ENCODE results near the gene SOAT1.

DNA sequence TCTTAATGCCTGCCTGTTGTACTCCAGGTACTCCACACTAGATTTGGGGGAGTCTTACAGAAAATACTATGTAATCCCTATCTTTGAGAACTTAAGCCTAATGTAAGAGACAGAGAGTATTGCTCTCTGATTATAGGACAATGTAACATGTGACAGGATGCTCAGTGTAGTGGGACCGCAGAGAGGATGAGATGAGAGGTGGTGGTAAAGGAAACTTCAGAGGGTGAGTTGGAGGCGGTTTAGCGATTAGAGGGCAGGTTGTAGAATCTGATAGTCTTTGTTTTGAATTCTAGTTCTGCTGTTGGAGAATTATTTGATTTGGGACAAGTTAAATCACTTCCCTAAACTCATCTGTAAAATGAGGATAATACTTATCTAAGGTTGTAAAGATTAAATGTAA is 5.4 kb downstream of the SOAT1 start:
- TF ChIP-seq, protein P1, sequence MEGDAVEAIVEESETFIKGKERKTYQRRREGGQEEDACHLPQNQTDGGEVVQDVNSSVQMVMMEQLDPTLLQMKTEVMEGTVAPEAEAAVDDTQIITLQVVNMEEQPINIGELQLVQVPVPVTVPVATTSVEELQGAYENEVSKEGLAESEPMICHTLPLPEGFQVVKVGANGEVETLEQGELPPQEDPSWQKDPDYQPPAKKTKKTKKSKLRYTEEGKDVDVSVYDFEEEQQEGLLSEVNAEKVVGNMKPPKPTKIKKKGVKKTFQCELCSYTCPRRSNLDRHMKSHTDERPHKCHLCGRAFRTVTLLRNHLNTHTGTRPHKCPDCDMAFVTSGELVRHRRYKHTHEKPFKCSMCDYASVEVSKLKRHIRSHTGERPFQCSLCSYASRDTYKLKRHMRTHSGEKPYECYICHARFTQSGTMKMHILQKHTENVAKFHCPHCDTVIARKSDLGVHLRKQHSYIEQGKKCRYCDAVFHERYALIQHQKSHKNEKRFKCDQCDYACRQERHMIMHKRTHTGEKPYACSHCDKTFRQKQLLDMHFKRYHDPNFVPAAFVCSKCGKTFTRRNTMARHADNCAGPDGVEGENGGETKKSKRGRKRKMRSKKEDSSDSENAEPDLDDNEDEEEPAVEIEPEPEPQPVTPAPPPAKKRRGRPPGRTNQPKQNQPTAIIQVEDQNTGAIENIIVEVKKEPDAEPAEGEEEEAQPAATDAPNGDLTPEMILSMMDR (IDR thresholded peaks at IDR 0.05), result no peak
- no peak for TF ChIP-seq POLR2A (IDR thresholded peaks at IDR 0.05)
